Measurements from ENCODE around the gene MYO5B.

Gene MYO5B

GRCh38 chr18:50080316-50080715 is 114.6 kb downstream of the MYO5B start:
- Histone ChIP-seq H3K4me3 (ENCODE audit: low read depth in 1 of 2, low read length in 2 of 2) (no peak overlapping the region), H3K79me2 (ENCODE audit: insufficient read depth, low read length) (no peaks in the 10 kb centered on the region), H3K27me3 (ENCODE audit: insufficient read depth, low read length, poor library complexity) (peaks cover 19% of the 10 kb centered on the region), H3K9ac (ENCODE audit: low read depth, low read length) (no peak overlapping the region), H3K4me2 (ENCODE audit: insufficient read depth, low read length) (no peak overlapping the region), H2AFZ (ENCODE audit: low read depth, low read length) (no peak overlapping the region), H3K27ac (ENCODE audit: low read length) (no peak overlapping the region), H3K9me3 (ENCODE audit: insufficient read depth, low read length, severe bottlenecking) (no peaks in the 10 kb centered on the region), H4K20me1 (ENCODE audit: insufficient read depth, low read length) (no peaks in the 10 kb centered on the region), H3K4me1 (ENCODE audit: insufficient read depth, low read length) (no peaks in the 10 kb centered on the region), H3K36me3 (ENCODE audit: insufficient read depth, low read length) (no peaks in the 10 kb centered on the region)
- no peak for DNase-seq
- TF ChIP-seq CTCF (IDR thresholded peaks at IDR 0.05; ENCODE audit: borderline replicate concordance, extremely low read depth, low read length, poor library complexity, severe bottlenecking): no peak
- no peak for TF ChIP-seq EZH2 (IDR thresholded peaks at IDR 0.05; ENCODE audit: borderline replicate concordance, low read depth, low read length, severe bottlenecking)
- ATAC-seq (ENCODE audit: insufficient read depth, low read depth): no peak

- DNase-seq: no peak
These were observed 115.2 kb downstream of the MYO5B start for GRCh38 chr18:50079571-50080295.

GRCh38 chr18:50076277-50076676 is 118.7 kb downstream of the MYO5B start:
- Histone ChIP-seq H3K4me2 (ENCODE audit: insufficient read depth, low read length) (no peak overlapping the region), H3K9ac (ENCODE audit: low read depth, low read length) (no peak overlapping the region), H3K4me3 (ENCODE audit: low read depth in 1 of 2, low read length in 2 of 2) (no peak overlapping the region), H3K27ac (ENCODE audit: low read length) (no peak overlapping the region), H4K20me1 (ENCODE audit: insufficient read depth, low read length) (no peaks in the 10 kb centered on the region), H2AFZ (ENCODE audit: low read depth, low read length) (no peak overlapping the region), H3K79me2 (ENCODE audit: insufficient read depth, low read length) (no peaks in the 10 kb centered on the region), H3K4me1 (ENCODE audit: insufficient read depth, low read length) (no peaks in the 10 kb centered on the region), H3K27me3 (ENCODE audit: insufficient read depth, low read length, poor library complexity) (peaks cover 12% of the 10 kb centered on the region), H3K36me3 (ENCODE audit: insufficient read depth, low read length) (no peaks in the 10 kb centered on the region), H3K9me3 (ENCODE audit: insufficient read depth, low read length, severe bottlenecking) (no peaks in the 10 kb centered on the region)
- ATAC-seq (ENCODE audit: insufficient read depth, low read depth) (no peak), DNase-seq (no peak)
- TF ChIP-seq CTCF (IDR thresholded peaks at IDR 0.05; ENCODE audit: borderline replicate concordance, extremely low read depth, low read length, poor library complexity, severe bottlenecking) (no peak), EZH2 (IDR thresholded peaks at IDR 0.05; ENCODE audit: borderline replicate concordance, low read depth, low read length, severe bottlenecking) (no peak)

More at GRCh38 chr18:50079571-50080295, 115.2 kb downstream of the MYO5B start:
- TF ChIP-seq CTCF (IDR thresholded peaks at IDR 0.05; ENCODE audit: borderline replicate concordance, extremely low read depth, low read length, poor library complexity, severe bottlenecking) (no peak), EZH2 (IDR thresholded peaks at IDR 0.05; ENCODE audit: borderline replicate concordance, low read depth, low read length, severe bottlenecking) (no peak)
- Histone ChIP-seq H3K9ac (ENCODE audit: low read depth, low read length) (no peak overlapping the region), H3K36me3 (ENCODE audit: insufficient read depth, low read length) (no peaks in the 10 kb centered on the region), H3K79me2 (ENCODE audit: insufficient read depth, low read length) (no peaks in the 10 kb centered on the region), H3K9me3 (ENCODE audit: insufficient read depth, low read length, severe bottlenecking) (no peaks in the 10 kb centered on the region), H3K4me2 (ENCODE audit: insufficient read depth, low read length) (no peak overlapping the region), H2AFZ (ENCODE audit: low read depth, low read length) (no peak overlapping the region), H3K27ac (ENCODE audit: low read length) (no peak overlapping the region), H4K20me1 (ENCODE audit: insufficient read depth, low read length) (no peaks in the 10 kb centered on the region), H3K4me1 (ENCODE audit: insufficient read depth, low read length) (no peaks in the 10 kb centered on the region), H3K4me3 (ENCODE audit: low read depth in 1 of 2, low read length in 2 of 2) (no peak overlapping the region), H3K27me3 (ENCODE audit: insufficient read depth, low read length, poor library complexity) (peaks cover 19% of the 10 kb centered on the region)
- no peak for ATAC-seq (ENCODE audit: insufficient read depth, low read depth)

Measured in DND-41 (cell line).